Coronary artery (tissue), 2 donors: Measurements from ENCODE around the gene HFE.
"Not testable (repeated sequence)": the region's sequence is repeated elsewhere in the genome, so short reads cannot be mapped to it uniquely, and the experiment has no call there.

Experiments
- DNase-seq: peaks from one replicate; pipeline ENCODE4 v3.0.0-alpha.2; 2017; ENCODE audit warnings: low spot score
- H3K27ac ChIP-seq, 2 donors: fragments of 200-600 bp; sonication (generic); one replicate each; pipeline ENCODE4 v1.5.1; 2016 to 2019
- H3K4me3 ChIP-seq: fragments of 200-600 bp; sonication (generic); 2 replicates; pipeline ENCODE4 v1.5.1; 2016; ENCODE audit warnings: mild to moderate bottlenecking, moderate library complexity
- TF ChIP-seq, protein P1 (sequence below): fragments of 200-600 bp; sonication (generic); IDR thresholded peaks from one replicate; pipeline ENCODE4 v1.5.1; 2019; ENCODE audit warnings: antibody characterized with exemption

Gene HFE

GRCh38 chr6:26056583-26057350 lies 30.5 kb upstream of the HFE start:
- peak overlapping the region; percentile 73 for H3K4me3 ChIP-seq
- DNase-seq: no peak
- H3K27ac ChIP-seq: peak overlapping the region; percentile 94 to 95
- TF ChIP-seq, protein P1, sequence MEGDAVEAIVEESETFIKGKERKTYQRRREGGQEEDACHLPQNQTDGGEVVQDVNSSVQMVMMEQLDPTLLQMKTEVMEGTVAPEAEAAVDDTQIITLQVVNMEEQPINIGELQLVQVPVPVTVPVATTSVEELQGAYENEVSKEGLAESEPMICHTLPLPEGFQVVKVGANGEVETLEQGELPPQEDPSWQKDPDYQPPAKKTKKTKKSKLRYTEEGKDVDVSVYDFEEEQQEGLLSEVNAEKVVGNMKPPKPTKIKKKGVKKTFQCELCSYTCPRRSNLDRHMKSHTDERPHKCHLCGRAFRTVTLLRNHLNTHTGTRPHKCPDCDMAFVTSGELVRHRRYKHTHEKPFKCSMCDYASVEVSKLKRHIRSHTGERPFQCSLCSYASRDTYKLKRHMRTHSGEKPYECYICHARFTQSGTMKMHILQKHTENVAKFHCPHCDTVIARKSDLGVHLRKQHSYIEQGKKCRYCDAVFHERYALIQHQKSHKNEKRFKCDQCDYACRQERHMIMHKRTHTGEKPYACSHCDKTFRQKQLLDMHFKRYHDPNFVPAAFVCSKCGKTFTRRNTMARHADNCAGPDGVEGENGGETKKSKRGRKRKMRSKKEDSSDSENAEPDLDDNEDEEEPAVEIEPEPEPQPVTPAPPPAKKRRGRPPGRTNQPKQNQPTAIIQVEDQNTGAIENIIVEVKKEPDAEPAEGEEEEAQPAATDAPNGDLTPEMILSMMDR: no peak

GRCh38 chr6:26057899-26058298 lies 29.3 kb upstream of the HFE start:
- TF ChIP-seq, protein P1: no peak
- no peak for DNase-seq
- Histone ChIP-seq H3K4me3 (no peak overlapping the region), H3K27ac (no peak overlapping the region)

DNA sequence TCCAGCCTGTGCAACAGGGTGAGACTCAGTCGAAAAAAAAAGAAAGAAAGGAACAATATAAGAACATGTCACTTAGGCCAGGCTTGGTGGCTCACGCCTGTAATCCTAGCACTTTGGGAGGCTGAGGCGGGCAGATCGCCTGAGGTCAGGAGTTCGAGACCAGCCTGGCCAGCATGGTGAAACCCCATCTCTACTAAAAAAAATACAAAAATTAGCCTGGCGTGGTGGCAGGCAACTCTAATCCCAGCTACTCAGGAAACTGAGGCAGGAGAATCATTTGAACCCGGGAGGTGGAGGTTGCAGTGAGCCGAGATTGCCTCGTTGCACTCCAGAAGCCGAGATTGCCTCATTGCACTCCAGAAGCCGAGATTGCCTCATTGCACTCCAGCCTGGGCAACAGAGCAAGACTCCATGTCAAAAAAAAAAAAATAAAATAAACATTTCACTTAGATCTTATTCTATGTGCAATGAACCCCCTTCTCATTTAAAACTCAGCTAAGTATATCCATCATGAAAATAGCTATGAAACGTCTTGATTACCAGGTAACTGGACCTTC lies 28.7 kb upstream of the HFE start:
- not testable (repeated sequence) for H3K27ac ChIP-seq, DNase-seq, H3K4me3 ChIP-seq

DNA sequence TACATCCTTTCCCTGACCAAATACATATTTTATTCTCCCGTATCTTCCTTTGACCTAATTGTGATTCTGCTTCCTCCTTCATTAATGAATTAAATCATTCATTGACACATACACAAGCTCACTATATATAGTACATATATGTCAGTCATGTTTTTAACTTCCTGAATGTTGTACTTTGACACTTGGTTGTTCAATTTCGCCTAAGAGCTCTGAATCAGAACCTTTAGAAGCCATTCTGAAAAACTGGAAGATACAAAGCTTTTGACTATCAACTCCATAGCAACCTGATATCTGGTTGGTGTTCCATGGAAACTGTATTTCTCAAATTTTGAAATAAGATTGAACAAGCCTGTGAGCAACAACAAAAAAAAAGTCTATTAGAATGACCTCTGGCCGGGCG lies 27.3 kb upstream of the HFE start:
- no peak overlapping the region for H3K27ac ChIP-seq
- DNase-seq: no peak
- TF ChIP-seq, protein P1: no peak

DNA sequence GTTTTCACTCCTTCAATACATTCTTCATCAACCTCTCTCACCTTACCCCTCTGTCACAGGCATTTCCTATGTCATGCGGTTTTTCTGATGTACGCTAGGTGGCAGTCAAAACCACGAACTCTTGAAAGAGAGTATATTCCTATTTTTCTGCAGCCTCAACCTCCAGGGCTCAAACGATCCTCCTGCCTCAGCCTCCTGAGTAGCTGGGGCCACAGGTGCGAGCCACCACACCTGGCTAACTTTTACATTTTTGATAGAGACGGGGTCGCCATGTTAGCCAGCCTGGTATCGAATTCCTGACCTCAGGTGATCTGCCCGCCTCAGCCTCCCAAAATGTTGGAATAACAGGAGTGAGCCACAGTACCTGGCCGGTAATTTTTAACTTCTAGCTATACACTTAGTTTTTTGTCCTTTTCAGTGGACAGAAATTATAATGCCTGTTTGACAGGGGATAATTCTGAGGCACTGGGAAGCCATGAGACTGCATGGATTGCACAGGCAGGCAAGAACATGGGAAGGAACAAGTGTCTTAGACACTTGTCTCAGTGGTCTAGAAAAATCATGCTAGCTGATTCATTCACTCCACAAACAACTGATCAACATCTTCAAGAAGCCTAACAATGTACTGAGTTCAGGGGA lies 22.5 kb upstream of the HFE start:
- no peak for DNase-seq
- TF ChIP-seq, protein P1: peak; percentile 73

More for the DNA sequence above, 27.3 kb upstream of the HFE start:
- H3K4me3 ChIP-seq: no peak overlapping the region

GRCh38 chr6:26065952-26066380 lies 21.3 kb upstream of the HFE start:
- Histone ChIP-seq H3K27ac (no peak overlapping the region), H3K4me3 (no peak overlapping the region)
- no peak for DNase-seq
- TF ChIP-seq, protein P1: peak; percentile 54

More for the DNA sequence above, 22.5 kb upstream of the HFE start:
- Histone ChIP-seq H3K4me3 (no peak overlapping the region), H3K27ac (no peak overlapping the region)

GRCh38 chr6:26067367-26067766 lies 19.9 kb upstream of the HFE start:
- H3K4me3 ChIP-seq: no peak overlapping the region
- H3K27ac ChIP-seq: no peak overlapping the region
- TF ChIP-seq, protein P1: no peak
- DNase-seq: no peak
